ENCODE results near the gene PSIP1.
A peak's percentile ranks its signal among the peaks of the same experiment; 100 is the strongest.

The PSIP1 gene

GRCh38 chr9:15491950-15492349 is 18.8 kb downstream of the PSIP1 start:
- no peak for DNase-seq (ENCODE audit: low read depth)
- TF ChIP-seq, protein P1, sequence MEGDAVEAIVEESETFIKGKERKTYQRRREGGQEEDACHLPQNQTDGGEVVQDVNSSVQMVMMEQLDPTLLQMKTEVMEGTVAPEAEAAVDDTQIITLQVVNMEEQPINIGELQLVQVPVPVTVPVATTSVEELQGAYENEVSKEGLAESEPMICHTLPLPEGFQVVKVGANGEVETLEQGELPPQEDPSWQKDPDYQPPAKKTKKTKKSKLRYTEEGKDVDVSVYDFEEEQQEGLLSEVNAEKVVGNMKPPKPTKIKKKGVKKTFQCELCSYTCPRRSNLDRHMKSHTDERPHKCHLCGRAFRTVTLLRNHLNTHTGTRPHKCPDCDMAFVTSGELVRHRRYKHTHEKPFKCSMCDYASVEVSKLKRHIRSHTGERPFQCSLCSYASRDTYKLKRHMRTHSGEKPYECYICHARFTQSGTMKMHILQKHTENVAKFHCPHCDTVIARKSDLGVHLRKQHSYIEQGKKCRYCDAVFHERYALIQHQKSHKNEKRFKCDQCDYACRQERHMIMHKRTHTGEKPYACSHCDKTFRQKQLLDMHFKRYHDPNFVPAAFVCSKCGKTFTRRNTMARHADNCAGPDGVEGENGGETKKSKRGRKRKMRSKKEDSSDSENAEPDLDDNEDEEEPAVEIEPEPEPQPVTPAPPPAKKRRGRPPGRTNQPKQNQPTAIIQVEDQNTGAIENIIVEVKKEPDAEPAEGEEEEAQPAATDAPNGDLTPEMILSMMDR (IDR thresholded peaks at IDR 0.05; ENCODE audit: insufficient read depth, low read depth, low read length, missing control alignments), result no peak

GRCh38 chr9:15485836-15486666 is 24.7 kb downstream of the PSIP1 start:
- TF ChIP-seq, protein P1 (IDR thresholded peaks at IDR 0.05; ENCODE audit: insufficient read depth, low read depth, low read length, missing control alignments), result peak; percentile 21
- no peak overlapping the region for H3K4me3 ChIP-seq (ENCODE audit: low read depth, low read length)
- DNase-seq (ENCODE audit: low read depth), result peak; percentile 15

More at GRCh38 chr9:15491950-15492349, 18.8 kb downstream of the PSIP1 start:
- H3K4me3 ChIP-seq (ENCODE audit: low read depth, low read length), result no peak overlapping the region

DNA sequence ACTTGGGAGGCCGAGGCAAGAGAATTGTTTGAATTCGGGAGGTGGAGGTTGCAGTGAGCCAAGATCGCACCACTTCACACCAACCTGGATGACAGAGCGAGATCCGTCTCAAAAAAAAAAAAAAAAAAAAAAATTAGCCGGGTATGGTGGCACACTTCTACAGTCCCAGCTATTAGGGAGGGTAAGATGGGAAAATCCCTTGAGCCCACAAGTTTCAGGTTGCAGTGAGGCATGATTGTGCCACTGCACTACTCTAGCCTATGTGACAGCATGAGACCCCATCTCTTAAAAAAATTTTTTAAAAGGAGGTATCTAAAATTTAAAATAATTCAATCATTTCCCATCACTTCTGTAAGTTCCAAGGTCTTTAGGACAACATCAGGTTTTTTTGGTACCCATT is 26.0 kb downstream of the PSIP1 start:
- TF ChIP-seq, protein P1 (IDR thresholded peaks at IDR 0.05; ENCODE audit: insufficient read depth, low read depth, low read length, missing control alignments), result no peak
- DNase-seq (ENCODE audit: low read depth), result no peak
- no peak overlapping the region for H3K4me3 ChIP-seq (ENCODE audit: low read depth, low read length)

DNA sequence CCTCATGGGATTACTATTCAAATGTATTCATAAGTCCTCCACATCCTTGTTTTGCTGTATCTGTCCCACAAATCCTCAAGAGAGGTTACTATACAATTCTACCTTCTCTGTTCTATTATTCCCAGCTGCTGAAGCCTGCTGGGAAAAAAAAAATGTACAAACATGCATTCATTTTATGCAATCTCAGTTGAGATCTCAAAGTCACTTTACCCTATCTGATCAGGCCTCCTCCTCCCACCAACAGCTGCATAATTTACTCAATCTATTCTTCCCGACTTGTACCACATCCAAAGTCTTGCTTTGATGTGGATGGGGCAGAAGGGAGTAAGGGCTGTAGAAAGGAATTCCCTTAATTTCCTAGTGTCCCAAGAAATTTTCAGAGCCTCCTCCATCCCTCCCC is 28.6 kb downstream of the PSIP1 start:
- no peak for DNase-seq (ENCODE audit: low read depth)
- TF ChIP-seq, protein P1 (IDR thresholded peaks at IDR 0.05; ENCODE audit: insufficient read depth, low read depth, low read length, missing control alignments), result no peak
- no peak overlapping the region for H3K4me3 ChIP-seq (ENCODE audit: low read depth, low read length)

GRCh38 chr9:15480028-15480427 is 30.7 kb downstream of the PSIP1 start:
- TF ChIP-seq, protein P1 (IDR thresholded peaks at IDR 0.05; ENCODE audit: insufficient read depth, low read depth, low read length, missing control alignments), result no peak
- no peak overlapping the region for H3K4me3 ChIP-seq (ENCODE audit: low read depth, low read length)
- no peak for DNase-seq (ENCODE audit: low read depth)

DNA sequence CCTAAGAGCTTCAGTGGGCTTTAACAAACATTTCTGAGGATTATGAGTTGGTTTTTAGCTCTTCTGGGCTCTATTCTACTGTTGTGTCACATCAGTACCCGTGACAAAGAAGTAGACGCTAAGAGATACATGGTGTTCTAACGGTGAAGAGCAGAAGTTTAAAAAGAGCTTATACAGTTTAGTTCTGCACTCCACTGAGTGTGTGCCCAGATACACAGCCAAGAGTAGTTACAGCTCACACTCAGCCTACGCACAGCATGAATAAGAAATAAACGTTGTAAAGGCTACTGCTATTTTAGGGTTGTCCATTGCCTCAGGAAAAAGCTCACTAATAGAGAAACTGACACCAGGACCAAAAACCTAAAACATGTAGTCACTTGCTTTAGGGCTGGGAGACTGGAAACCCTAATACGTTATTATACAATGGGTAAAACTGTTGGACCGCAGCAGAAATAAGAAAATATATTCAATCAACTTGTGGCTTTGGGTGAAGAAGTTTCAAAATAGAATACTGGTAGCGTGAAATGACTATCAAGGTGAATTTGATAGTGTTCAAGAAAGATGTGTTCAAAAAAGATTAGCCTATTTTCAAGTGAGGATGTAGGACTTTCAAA is 34.7 kb downstream of the PSIP1 start:
- H3K4me3 ChIP-seq (ENCODE audit: low read depth, low read length), result no peak overlapping the region
- no peak for DNase-seq (ENCODE audit: low read depth)
- TF ChIP-seq, protein P1 (IDR thresholded peaks at IDR 0.05; ENCODE audit: insufficient read depth, low read depth, low read length, missing control alignments), result no peak

All from GM12865 (cell line).